Erythroblast (primary cell): ENCODE measurements around the gene GCNT2.
A peak's percentile ranks its signal among the peaks of the same experiment; 100 is the strongest.

Source experiments
- DNase-seq, 2 experiments: peaks; one replicate each; lab custom pipeline; 2025; lab: John Stamatoyannopoulos, UW
- GATA1 ChIP-seq: IDR thresholded peaks from 2 replicates; pipeline ENCODE4 v1.6.1; 2011; ENCODE audit warnings: low read depth, mild to moderate bottlenecking, control low read depth, low read length, moderate library complexity
- POLR2A ChIP-seq: IDR thresholded peaks from 2 replicates; pipeline ENCODE4 v1.6.1; 2011; ENCODE audit warnings: mild to moderate bottlenecking, low read length

The GCNT2 gene

GRCh38 chr6:10547809-10548208 lies 26.7 kb downstream of the GCNT2 start:
- no peak for TF ChIP-seq POLR2A
- TF ChIP-seq GATA1 = no peak
- no peak for DNase-seq

GRCh38 chr6:10550764-10551163 lies 29.6 kb downstream of the GCNT2 start:
- no peak for TF ChIP-seq POLR2A
- no peak for TF ChIP-seq GATA1
- DNase-seq = peak in 1 of 2 experiments; percentile 13

GRCh38 chr6:10552270-10552810 lies 31.2 kb downstream of the GCNT2 start:
- no peak for TF ChIP-seq POLR2A
- TF ChIP-seq GATA1 = no peak
- no peak for DNase-seq

GRCh38 chr6:10553871-10554270 lies 32.7 kb downstream of the GCNT2 start:
- no peak for DNase-seq
- TF ChIP-seq GATA1 (no peak), POLR2A (no peak)

- TF ChIP-seq GATA1 (no peak), POLR2A (no peak)
- no peak for DNase-seq
Observed at GRCh38 chr6:10554826-10555225, 33.7 kb downstream of the GCNT2 start.

GRCh38 chr6:10555625-10556309 lies 34.6 kb downstream of the GCNT2 start:
- peak; percentile 13 to 15 for DNase-seq
- TF ChIP-seq POLR2A = no peak

GRCh38 chr6:10556589-10556988 lies 35.4 kb downstream of the GCNT2 start:
- no peak for DNase-seq
- TF ChIP-seq GATA1 = no peak
- no peak for TF ChIP-seq POLR2A

- DNase-seq = no peak
- no peak for TF ChIP-seq GATA1
- no peak for TF ChIP-seq POLR2A
Observed at GRCh38 chr6:10556992-10557391, 35.8 kb downstream of the GCNT2 start.

GRCh38 chr6:10557913-10558312 lies 36.8 kb downstream of the GCNT2 start:
- TF ChIP-seq GATA1 (no peak), POLR2A (no peak)
- DNase-seq = no peak

- TF ChIP-seq GATA1 = no peak
- no peak for TF ChIP-seq POLR2A
- no peak for DNase-seq
Observed at GRCh38 chr6:10558565-10558964, 37.4 kb downstream of the GCNT2 start.

GRCh38 chr6:10559522-10560152 lies 38.5 kb downstream of the GCNT2 start:
- DNase-seq = no peak
- TF ChIP-seq POLR2A = no peak
- no peak for TF ChIP-seq GATA1

- no peak for TF ChIP-seq POLR2A
- no peak for DNase-seq
Observed at GRCh38 chr6:10561611-10562199, 40.6 kb downstream of the GCNT2 start.

GRCh38 chr6:10564975-10565673 lies 44.0 kb downstream of the GCNT2 start:
- no peak for DNase-seq
- no peak for TF ChIP-seq GATA1
- no peak for TF ChIP-seq POLR2A

GRCh38 chr6:10565913-10566312 lies 44.8 kb downstream of the GCNT2 start:
- DNase-seq = no peak
- TF ChIP-seq GATA1 (no peak), POLR2A (no peak)
